Naive B cell (primary cell): ENCODE measurements around the gene NEK5. TPM values are rescaled to one million over a fixed set of nuclear protein-coding genes. Genes with fewer than 3 reads are reported as not detected.
"Not testable (repeated sequence)": the region's sequence is repeated elsewhere in the genome, so short reads cannot be mapped to it uniquely, and the experiment has no call there.

ENCODE experiments used
- ATAC-seq, 2 donors: fragments of 150-1000 bp; cut with Tn5 transposase; 2 replicates each; pipeline ENCODE4 v1.10.0; 2021; ENCODE audit warnings: low read depth in 2 of 2, mild to moderate bottlenecking in 2 of 2, moderate library complexity in 2 of 2
- DNase-seq: peaks from one replicate; pipeline ENCODE4 v3.0.0; 2022
- H3K27ac Mint-ChIP-seq, 6 donors: one replicate each; pipeline ENCODE4 v1.8.0; 2020 to 2022; ENCODE audit warnings: mild to moderate bottlenecking in 6 of 6, mixed read lengths in 6 of 6, moderate library complexity in 5 of 6, inconsistent platforms in 2 of 6
- H3K27me3 Mint-ChIP-seq, 3 donors: one replicate each; pipeline ENCODE4 v1.8.0; 2021 to 2022; ENCODE audit warnings: mixed read lengths in 3 of 3, mild to moderate bottlenecking in 1 of 3
- H3K36me3 Mint-ChIP-seq, 2 donors: one replicate each; pipeline ENCODE4 v1.8.0; 2020 to 2022; ENCODE audit warnings: mixed read lengths in 2 of 2, inconsistent platforms in 1 of 2, mild to moderate bottlenecking in 1 of 2
- H3K4me1 Mint-ChIP-seq, 3 donors: one replicate each; pipeline ENCODE4 v1.8.0; 2020 to 2022; ENCODE audit warnings: mixed read lengths in 3 of 3, inconsistent platforms in 1 of 3, mild to moderate bottlenecking in 1 of 3, moderate library complexity in 1 of 3
- H3K4me3 Mint-ChIP-seq, 8 donors: one replicate each; pipeline ENCODE4 v1.8.0; 2020 to 2022; ENCODE audit warnings: mild to moderate bottlenecking in 8 of 8, mixed read lengths in 8 of 8, moderate library complexity in 8 of 8, inconsistent platforms in 2 of 8
- H3K9me3 Mint-ChIP-seq, 7 donors: one replicate each; pipeline ENCODE4 v1.8.0; 2020 to 2022; ENCODE audit warnings: mixed read lengths in 7 of 7, mild to moderate bottlenecking in 5 of 7, inconsistent platforms in 2 of 7, moderate library complexity in 1 of 7
- polyA plus RNA-seq, 6 donors: library from polyadenylated mRNA; unstranded; fragments of 300-500 nt; fragmentation: Illumina TruSeq; gene quantifications; one replicate each; pipeline ENCODE4 v1.2.3, GENCODE V29; 2021; ENCODE audit warnings: low read depth in 6 of 6

The NEK5 gene
- polyA plus RNA-seq, 6 donors from 2014 or later: 0.17 to 0.28 (median 0.21) TPM; not detected in 2

- Mint-ChIP-seq H3K4me1 (peaks cover 10 to 14% (median 12%) of the 10 kb centered on the region in 3 donors), H3K36me3 (no peaks in the 10 kb centered on the region), H3K9me3 (no peaks in the 10 kb centered on the region), H3K27me3 (peaks cover 16 to 30% (median 20%) of the 10 kb centered on the region in 3 donors), H3K27ac (no peak overlapping the region), H3K4me3 (no peak overlapping the region)
- ATAC-seq: no peak
- DNase-seq: no peak
Observed at GRCh38 chr13:52125547-52125946, 3.3 kb downstream of the NEK5 start.

GRCh38 chr13:52118595-52118994, 10.3 kb downstream of the NEK5 start:
- ATAC-seq (no peak), DNase-seq (no peak)
- H3K9me3 Mint-ChIP-seq: no peaks in the 10 kb centered on the region
- H3K4me3 Mint-ChIP-seq: no peak overlapping the region
- H3K36me3 Mint-ChIP-seq: no peaks in the 10 kb centered on the region
- H3K27ac Mint-ChIP-seq: no peak overlapping the region
- no peaks in the 10 kb centered on the region for H3K4me1 Mint-ChIP-seq
- peaks cover 0 to 18% (median 13%) of the 10 kb centered on the region in 3 donors for H3K27me3 Mint-ChIP-seq

GRCh38 chr13:52118095-52118494, 10.8 kb downstream of the NEK5 start:
- Mint-ChIP-seq H3K4me1 (no peaks in the 10 kb centered on the region), H3K4me3 (no peak overlapping the region), H3K27me3 (peaks cover 0 to 18% (median 15%) of the 10 kb centered on the region in 3 donors), H3K9me3 (no peaks in the 10 kb centered on the region), H3K27ac (no peak overlapping the region), H3K36me3 (no peaks in the 10 kb centered on the region)
- ATAC-seq (no peak), DNase-seq (no peak)

- DNase-seq (no peak), ATAC-seq (no peak)
- peaks cover 0 to 6% (median 0%) of the 10 kb centered on the region in 7 donors for H3K9me3 Mint-ChIP-seq
- peaks cover 16 to 28% (median 16%) of the 10 kb centered on the region in 3 donors for H3K27me3 Mint-ChIP-seq
- H3K36me3 Mint-ChIP-seq: no peaks in the 10 kb centered on the region
- H3K4me1 Mint-ChIP-seq: no peaks in the 10 kb centered on the region
- no peak overlapping the region for H3K27ac Mint-ChIP-seq
- no peak overlapping the region for H3K4me3 Mint-ChIP-seq
Observed at GRCh38 chr13:52112591-52112990, 16.3 kb downstream of the NEK5 start.

GRCh38 chr13:52109116-52109670, 19.7 kb downstream of the NEK5 start:
- peaks cover 10 to 22% (median 22%) of the 10 kb centered on the region in 3 donors for H3K27me3 Mint-ChIP-seq
- no peaks in the 10 kb centered on the region for H3K36me3 Mint-ChIP-seq
- peaks cover 0 to 6% (median 0%) of the 10 kb centered on the region in 7 donors for H3K9me3 Mint-ChIP-seq
- no peaks in the 10 kb centered on the region for H3K4me1 Mint-ChIP-seq
- ATAC-seq (no peak), DNase-seq (no peak)
- H3K4me3 Mint-ChIP-seq: no peak overlapping the region
- H3K27ac Mint-ChIP-seq: peak overlapping the region in 1 of 6 donors; percentile 0

- peak overlapping the region in 1 of 6 donors; percentile 9 for H3K27ac Mint-ChIP-seq
- H3K9me3 Mint-ChIP-seq: peaks cover 0 to 6% (median 0%) of the 10 kb centered on the region in 7 donors
- DNase-seq (no peak), ATAC-seq (no peak)
- no peaks in the 10 kb centered on the region for H3K4me1 Mint-ChIP-seq
- H3K4me3 Mint-ChIP-seq: no peak overlapping the region
- peaks cover 3 to 20% (median 17%) of the 10 kb centered on the region in 3 donors for H3K27me3 Mint-ChIP-seq
- H3K36me3 Mint-ChIP-seq: no peaks in the 10 kb centered on the region
Observed at GRCh38 chr13:52105841-52106240, 23.0 kb downstream of the NEK5 start.

GRCh38 chr13:52104624-52105023, 24.2 kb downstream of the NEK5 start:
- H3K4me1 Mint-ChIP-seq: no peaks in the 10 kb centered on the region
- DNase-seq: no peak
- H3K4me3 Mint-ChIP-seq: no peak overlapping the region
- peaks cover 3 to 14% (median 8%) of the 10 kb centered on the region in 3 donors for H3K27me3 Mint-ChIP-seq
- no peaks in the 10 kb centered on the region for H3K36me3 Mint-ChIP-seq
- H3K27ac Mint-ChIP-seq: no peak overlapping the region
- peaks cover 0 to 4% (median 0%) of the 10 kb centered on the region in 7 donors for H3K9me3 Mint-ChIP-seq
- no peak for ATAC-seq

- Mint-ChIP-seq H3K27ac (no peak overlapping the region), H3K4me1 (no peaks in the 10 kb centered on the region)
- no peak for ATAC-seq
Observed at GRCh38 chr13:52103386-52103785, 25.5 kb downstream of the NEK5 start.

GRCh38 chr13:52102423-52102822, 26.4 kb downstream of the NEK5 start:
- ATAC-seq, H3K4me1 Mint-ChIP-seq: not testable (repeated sequence)

More at GRCh38 chr13:52103386-52103785, 25.5 kb downstream of the NEK5 start:
- Mint-ChIP-seq H3K9me3 (no peaks in the 10 kb centered on the region), H3K36me3 (no peaks in the 10 kb centered on the region), H3K27me3 (peaks cover 0 to 6% (median 0%) of the 10 kb centered on the region in 3 donors), H3K4me3 (no peak overlapping the region)
- DNase-seq: no peak

GRCh38 chr13:52097197-52097596, 31.7 kb downstream of the NEK5 start:
- ATAC-seq: no peak
- Mint-ChIP-seq H3K4me1 (no peaks in the 10 kb centered on the region), H3K36me3 (no peaks in the 10 kb centered on the region), H3K27me3 (peaks cover 0 to 9% (median 7%) of the 10 kb centered on the region in 3 donors), H3K27ac (no peak overlapping the region), H3K4me3 (no peak overlapping the region), H3K9me3 (peaks cover 0 to 4% (median 0%) of the 10 kb centered on the region in 7 donors)
- no peak for DNase-seq

More at GRCh38 chr13:52102423-52102822, 26.4 kb downstream of the NEK5 start:
- H3K36me3 Mint-ChIP-seq, H3K27ac Mint-ChIP-seq, H3K9me3 Mint-ChIP-seq, H3K4me3 Mint-ChIP-seq, H3K27me3 Mint-ChIP-seq, DNase-seq: not testable (repeated sequence)

- Mint-ChIP-seq H3K36me3 (no peaks in the 10 kb centered on the region), H3K27me3 (peaks cover 0 to 9% (median 7%) of the 10 kb centered on the region in 3 donors), H3K4me1 (no peaks in the 10 kb centered on the region), H3K4me3 (no peak overlapping the region), H3K9me3 (peaks cover 0 to 4% (median 0%) of the 10 kb centered on the region in 7 donors), H3K27ac (no peak overlapping the region)
- DNase-seq (no peak), ATAC-seq (no peak)
Observed at GRCh38 chr13:52096748-52097147, 32.1 kb downstream of the NEK5 start.

GRCh38 chr13:52096062-52096461, 32.8 kb downstream of the NEK5 start:
- DNase-seq (no peak), ATAC-seq (no peak)
- Mint-ChIP-seq H3K36me3 (no peaks in the 10 kb centered on the region), H3K4me1 (no peaks in the 10 kb centered on the region), H3K4me3 (no peak overlapping the region), H3K27me3 (peaks cover 0 to 9% (median 7%) of the 10 kb centered on the region in 3 donors), H3K9me3 (peaks cover 0 to 4% (median 0%) of the 10 kb centered on the region in 7 donors), H3K27ac (no peak overlapping the region)

GRCh38 chr13:52092087-52092486, 36.8 kb downstream of the NEK5 start:
- no peak overlapping the region for H3K4me3 Mint-ChIP-seq
- H3K27ac Mint-ChIP-seq: no peak overlapping the region
- H3K27me3 Mint-ChIP-seq: peaks cover 5 to 22% (median 17%) of the 10 kb centered on the region in 3 donors
- H3K36me3 Mint-ChIP-seq: no peaks in the 10 kb centered on the region
- no peak for DNase-seq
- peaks cover 0 to 4% (median 0%) of the 10 kb centered on the region in 7 donors for H3K9me3 Mint-ChIP-seq
- ATAC-seq: no peak
- H3K4me1 Mint-ChIP-seq: no peaks in the 10 kb centered on the region

GRCh38 chr13:52091473-52091872, 37.4 kb downstream of the NEK5 start:
- Mint-ChIP-seq H3K27me3 (peaks cover 11 to 23% (median 22%) of the 10 kb centered on the region in 3 donors), H3K9me3 (peaks cover 0 to 4% (median 0%) of the 10 kb centered on the region in 7 donors), H3K4me1 (no peaks in the 10 kb centered on the region), H3K4me3 (no peak overlapping the region), H3K36me3 (no peaks in the 10 kb centered on the region), H3K27ac (no peak overlapping the region)
- ATAC-seq (no peak), DNase-seq (no peak)
